COLO668 (cell line): ENCODE measurements around the gene BCL11A.

Experiments
- DNase-seq: peaks from one replicate; lab custom pipeline; 2025; ENCODE audit not compliant: unreplicated experiment; lab: John Stamatoyannopoulos, UW

Gene BCL11A

GRCh38 chr2:60546756-60547420, 6.6 kb downstream of the BCL11A start:
- DNase-seq: no peak

GRCh38 chr2:60544954-60545560, 8.4 kb downstream of the BCL11A start:
- no peak for DNase-seq

GRCh38 chr2:60544062-60544461, 9.4 kb downstream of the BCL11A start:
- DNase-seq: no peak

- DNase-seq: no peak
These were observed 12.3 kb downstream of the BCL11A start for GRCh38 chr2:60541056-60541651.

GRCh38 chr2:60540074-60540473, 13.4 kb downstream of the BCL11A start:
- peak; percentile 21 for DNase-seq

GRCh38 chr2:60539140-60539539, 14.3 kb downstream of the BCL11A start:
- no peak for DNase-seq

- DNase-seq: no peak
These were observed 15.4 kb downstream of the BCL11A start for GRCh38 chr2:60538101-60538500.

GRCh38 chr2:60536746-60537145, 16.7 kb downstream of the BCL11A start:
- no peak for DNase-seq

- no peak for DNase-seq
These were observed 17.7 kb downstream of the BCL11A start for GRCh38 chr2:60535685-60536312.

- DNase-seq: no peak
These were observed 18.4 kb downstream of the BCL11A start for GRCh38 chr2:60534892-60535684.

- DNase-seq: no peak
These were observed 19.3 kb downstream of the BCL11A start for GRCh38 chr2:60534052-60534685.

GRCh38 chr2:60533101-60534051, 20.1 kb downstream of the BCL11A start:
- no peak for DNase-seq

GRCh38 chr2:60532421-60532820, 21.0 kb downstream of the BCL11A start:
- no peak for DNase-seq

- DNase-seq: peak; percentile 45
These were observed 21.7 kb downstream of the BCL11A start for GRCh38 chr2:60531701-60532133.

GRCh38 chr2:60530660-60531281, 22.7 kb downstream of the BCL11A start:
- DNase-seq: peak; percentile 96

GRCh38 chr2:60529785-60530627, 23.4 kb downstream of the BCL11A start:
- peak; percentile 72 for DNase-seq

GRCh38 chr2:60529136-60529784, 24.2 kb downstream of the BCL11A start:
- DNase-seq: no peak
